Eye (tissue), 1 donor: ENCODE measurements around the gene TNXB.
"Not testable (repeated sequence)": the region's sequence is repeated elsewhere in the genome, so short reads cannot be mapped to it uniquely, and the experiment has no call there.

ENCODE experiments used
- DNase-seq: peaks from one replicate; pipeline ENCODE4 v3.0.0-alpha.2; 2015

The TNXB gene

DNA sequence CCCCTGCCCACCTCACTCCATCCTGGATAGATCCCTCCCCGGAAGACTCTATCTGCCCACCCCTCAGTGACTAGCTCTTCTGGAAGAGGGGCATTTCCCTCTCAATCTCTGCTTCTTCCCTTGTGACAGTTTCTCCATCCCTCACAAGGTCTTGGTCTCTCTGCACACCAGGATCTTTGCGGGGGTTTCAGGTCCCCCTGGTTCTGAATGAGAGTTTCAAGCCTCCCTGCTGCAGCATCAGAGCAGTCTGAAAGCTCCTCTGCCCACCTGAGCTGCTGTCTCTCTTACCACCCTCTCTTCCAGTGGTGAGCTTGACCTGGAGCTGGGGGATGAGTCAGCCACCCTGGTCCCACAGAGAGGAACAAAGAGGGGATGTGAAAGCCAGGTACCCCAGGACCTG is 24.4 kb downstream of the TNXB start:
- DNase-seq: no peak

DNA sequence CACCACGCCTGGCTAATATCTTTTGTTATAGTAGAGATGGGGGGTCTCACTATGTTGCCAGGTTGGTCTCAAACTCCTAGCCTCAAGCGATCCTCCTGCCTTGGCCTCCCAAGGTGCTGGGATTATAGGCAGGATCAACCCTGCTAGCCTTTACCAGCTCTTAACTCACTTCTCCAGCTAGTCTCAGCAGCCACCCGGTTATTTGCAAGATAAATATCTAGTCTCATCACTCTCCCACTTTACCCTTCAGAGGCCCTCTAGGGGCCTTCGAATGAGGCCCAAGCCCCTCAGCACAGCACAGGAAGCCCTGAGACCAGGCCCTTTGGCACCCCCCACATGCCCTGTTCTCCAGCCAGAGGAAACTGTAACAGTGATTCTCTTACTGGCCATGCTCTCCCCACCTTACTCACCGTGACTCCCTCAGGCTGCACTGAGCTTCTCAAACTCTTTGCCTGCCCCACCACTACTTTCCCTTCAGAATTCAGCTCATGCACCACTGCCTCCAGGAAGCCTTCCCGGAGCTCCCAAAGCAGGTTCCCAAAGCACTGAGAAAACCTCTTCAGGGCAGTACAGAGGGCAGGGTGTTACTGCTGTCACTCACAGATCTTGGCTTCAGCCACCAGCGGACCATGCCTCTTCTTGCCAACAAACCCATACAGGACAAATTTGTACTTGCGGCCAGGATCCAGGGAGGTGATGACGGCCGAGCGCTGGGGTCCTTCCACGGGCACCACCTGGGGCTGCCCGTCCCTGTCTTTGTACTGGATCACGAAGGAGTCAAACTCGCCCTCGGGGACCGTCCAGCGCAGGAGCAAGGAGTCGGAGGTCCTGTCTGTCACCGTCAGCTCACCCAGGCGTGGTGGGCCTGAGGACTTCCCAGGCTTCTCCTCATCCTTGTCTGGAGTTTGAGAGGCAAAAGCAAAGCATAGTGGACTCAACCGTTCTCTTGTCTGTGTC is 25.0 kb downstream of the TNXB start:
- DNase-seq: no peak

GRCh38 chr6:32082935-32083334 is 26.2 kb downstream of the TNXB start:
- no peak for DNase-seq

GRCh38 chr6:32082478-32082877 is 26.7 kb downstream of the TNXB start:
- DNase-seq: no peak

- DNase-seq: no peak
These were observed 27.8 kb downstream of the TNXB start for GRCh38 chr6:32081168-32081990.

DNA sequence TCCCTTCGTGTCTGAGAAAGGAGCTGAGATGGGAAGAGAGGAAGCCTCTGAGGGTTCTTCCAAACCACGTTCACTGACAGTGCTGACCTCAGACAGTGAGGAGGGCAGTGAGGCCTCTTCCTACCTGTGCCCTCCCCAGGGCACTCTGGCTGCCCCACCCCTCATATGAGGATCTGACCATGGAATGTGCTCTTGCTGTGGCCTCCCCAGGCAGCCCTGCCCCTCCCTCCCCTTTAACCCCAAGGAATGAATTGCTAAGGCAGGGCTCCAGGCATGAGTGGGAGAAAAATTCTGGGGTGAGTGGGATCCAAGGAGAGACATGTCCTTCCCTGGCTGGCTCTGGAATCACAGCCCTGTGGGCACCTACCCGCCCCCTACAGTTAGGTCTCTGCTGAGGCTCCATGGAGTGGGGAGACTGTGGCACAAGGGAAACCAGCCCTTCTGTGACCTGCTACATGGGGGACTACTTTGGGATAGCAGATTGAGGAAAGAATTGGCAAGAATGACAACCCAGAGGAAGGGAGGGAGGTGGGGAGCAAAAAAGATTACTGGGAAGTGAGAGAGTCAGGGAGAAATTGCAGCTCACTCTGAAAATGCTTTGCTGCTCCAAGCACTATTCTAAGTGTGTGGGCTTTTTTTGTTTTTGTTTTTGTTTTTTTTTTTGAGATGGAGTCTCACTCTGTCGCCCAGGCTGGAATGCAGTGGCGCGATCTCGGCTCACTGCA is 29.4 kb downstream of the TNXB start:
- no peak for DNase-seq

GRCh38 chr6:32076321-32076809 is 32.8 kb downstream of the TNXB start:
- peak; percentile 55 for DNase-seq

- DNase-seq: no peak
These were observed 33.4 kb downstream of the TNXB start for GRCh38 chr6:32075781-32076180.

- DNase-seq: no peak
These were observed 34.1 kb downstream of the TNXB start for GRCh38 chr6:32074996-32075532.

DNA sequence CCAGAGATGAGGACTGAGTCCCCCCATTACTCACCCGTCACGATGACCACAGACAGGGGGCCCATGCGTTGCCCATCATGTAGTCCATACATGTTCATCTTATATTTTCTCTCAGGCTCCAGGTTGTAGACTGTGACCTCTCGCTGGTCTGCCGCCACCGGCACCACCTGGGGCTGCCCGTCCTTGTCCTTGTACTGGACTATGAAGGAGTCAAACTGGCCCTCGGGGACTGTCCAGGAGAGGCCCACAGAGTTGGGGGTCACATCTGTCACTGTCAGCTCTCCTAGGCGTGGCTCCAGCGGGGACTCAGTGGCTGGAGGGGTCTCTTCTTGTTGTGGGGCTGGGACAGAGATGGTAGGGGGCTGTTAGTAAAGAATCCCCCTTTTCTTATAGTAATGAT is 35.5 kb downstream of the TNXB start:
- DNase-seq: no peak

- DNase-seq: peak; percentile 71
These were observed 36.0 kb downstream of the TNXB start for GRCh38 chr6:32073101-32073500.

DNA sequence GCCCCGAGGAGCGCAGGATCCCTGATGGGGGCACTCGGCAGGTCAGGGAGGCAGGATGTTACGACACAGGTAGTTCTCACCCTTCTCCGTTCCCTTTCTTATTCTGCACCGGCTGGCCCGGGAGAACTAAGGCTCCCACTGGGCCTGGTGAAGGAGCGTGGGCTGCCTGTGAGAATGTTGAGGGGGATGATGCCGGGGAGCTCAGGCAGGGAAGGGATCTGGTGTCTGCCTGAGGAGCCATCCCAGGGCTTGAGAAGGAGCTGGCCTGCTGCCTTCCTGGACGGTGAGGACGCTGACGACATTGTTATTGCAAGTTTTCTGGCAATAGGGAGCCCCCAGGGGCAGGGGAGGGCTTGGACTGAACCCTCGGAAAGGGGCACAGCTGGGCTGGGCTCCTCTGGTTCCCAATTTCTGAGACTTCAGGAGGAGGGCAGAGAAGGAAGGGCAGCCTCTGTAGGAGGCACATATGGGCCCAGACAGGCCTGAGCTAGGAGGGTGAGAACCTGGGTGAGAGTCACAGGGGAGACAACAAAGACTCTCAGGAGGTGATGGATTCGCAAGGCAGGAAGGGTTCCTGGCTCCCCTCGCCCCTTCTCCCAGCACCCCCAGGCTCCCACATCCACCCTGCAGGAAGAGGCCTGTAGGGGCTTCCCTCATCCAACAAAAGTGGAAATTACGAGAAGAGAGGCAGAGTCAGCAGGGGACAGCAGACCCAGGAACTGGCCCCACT is 38.2 kb downstream of the TNXB start:
- no peak for DNase-seq

GRCh38 chr6:32069878-32070515 is 39.1 kb downstream of the TNXB start:
- DNase-seq: no peak

GRCh38 chr6:32069460-32069859 is 39.7 kb downstream of the TNXB start:
- no peak for DNase-seq

DNA sequence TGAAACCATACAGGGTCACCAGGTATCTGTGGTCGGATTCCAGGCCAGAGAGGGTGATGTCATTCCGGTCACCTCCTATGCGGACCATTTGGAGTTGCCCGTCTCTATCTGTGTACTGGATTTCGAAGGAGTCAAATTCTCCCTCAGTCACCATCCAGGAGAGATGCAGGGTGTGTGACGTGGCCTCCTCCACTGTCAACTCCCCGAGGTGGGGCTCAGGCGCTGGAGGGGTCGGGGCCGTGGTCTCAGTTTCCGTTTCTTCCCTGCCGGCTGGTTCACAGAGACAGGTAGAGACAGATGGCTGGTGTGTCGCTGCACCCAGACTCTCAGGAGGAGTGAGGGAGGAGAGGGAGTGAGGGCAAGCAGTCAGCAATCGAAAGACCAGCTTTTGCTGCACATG is 40.3 kb downstream of the TNXB start:
- DNase-seq: no peak

DNA sequence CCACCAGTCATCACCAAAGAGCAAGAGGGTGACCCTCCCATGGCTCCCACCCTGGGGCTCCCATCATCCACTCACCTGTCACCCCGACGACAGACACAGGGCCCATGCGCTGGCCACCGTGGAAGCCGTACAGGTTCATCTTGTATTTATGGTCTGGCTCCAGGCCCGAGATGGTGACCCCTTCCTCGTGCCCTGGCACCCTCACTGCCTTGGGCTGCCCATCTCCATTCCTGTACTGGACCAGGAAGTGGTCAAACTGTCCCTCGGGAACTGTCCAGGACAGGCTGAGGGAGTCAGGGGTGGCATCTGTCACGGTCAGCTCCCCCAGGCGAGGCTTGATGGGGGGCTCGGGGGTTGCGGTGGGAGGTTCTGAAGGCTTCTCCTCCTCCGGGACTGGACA is 40.8 kb downstream of the TNXB start:
- DNase-seq: not testable (repeated sequence)

- DNase-seq: not testable (repeated sequence)
These were observed 41.6 kb downstream of the TNXB start for GRCh38 chr6:32067521-32067920.

DNA sequence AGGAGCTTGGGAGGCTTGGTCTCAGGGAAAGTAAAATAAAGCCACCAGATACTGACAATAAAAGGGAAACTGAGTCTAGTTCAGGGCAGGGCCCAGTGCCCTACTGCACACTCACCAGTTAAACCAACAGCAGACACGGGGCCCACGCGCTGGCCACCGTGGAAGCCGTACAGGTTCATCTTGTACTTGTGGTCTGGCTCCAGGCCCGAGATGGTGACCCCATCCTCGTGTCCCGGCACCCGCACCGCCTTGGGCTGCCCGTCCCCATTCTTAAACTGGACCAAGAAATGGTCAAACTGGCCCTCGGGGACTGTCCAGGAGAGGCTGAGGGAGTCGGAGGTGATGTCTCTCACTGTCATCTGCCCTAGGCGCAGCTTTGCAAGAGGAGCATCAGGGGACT is 44.4 kb downstream of the TNXB start:
- no peak for DNase-seq

GRCh38 chr6:32060966-32061655 is 48.0 kb downstream of the TNXB start:
- DNase-seq: no peak

DNA sequence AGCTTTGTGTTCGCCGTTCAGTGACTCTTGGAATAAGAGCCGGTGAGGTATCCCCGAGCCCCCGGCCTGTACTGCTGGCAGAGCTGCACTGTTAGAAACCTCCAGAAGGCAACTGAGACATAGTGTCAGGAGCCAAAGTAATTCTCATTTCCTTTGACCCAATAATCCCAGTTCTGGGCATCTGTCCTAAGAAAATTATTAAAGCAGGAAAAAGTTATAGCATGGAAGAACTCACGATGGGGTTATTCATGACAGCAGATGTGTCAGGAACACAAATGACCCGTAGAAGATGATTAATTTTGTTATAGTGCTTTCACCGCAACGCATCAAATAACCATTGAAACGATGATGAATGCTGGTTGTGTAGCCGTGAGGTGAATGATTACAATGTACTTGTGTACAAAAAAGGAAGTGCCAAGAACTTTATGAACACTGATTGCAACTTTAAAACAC is 50.6 kb downstream of the TNXB start:
- DNase-seq: no peak

DNA sequence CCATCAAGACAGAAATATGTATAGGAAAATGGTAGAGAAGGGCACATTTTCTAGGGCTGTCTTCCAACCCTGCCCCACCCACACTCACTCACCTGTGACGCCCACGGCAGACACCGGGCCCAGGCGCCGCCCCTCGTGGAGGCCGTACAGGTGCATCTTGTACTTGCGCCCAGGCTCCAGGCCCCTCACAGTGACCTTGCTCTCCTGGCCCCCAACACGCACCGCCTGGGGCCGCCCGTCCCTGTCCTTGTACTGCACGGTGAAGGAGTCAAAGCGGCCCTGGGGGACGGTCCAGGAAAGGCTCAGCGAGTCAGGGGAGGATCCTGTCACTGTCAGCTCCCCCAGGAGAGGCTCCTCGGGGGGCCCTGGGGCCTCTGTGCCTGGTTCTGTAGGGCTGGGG is 51.2 kb downstream of the TNXB start:
- no peak for DNase-seq
